Measurements from ENCODE around the gene PLCB4. TPM values are rescaled to one million over a fixed set of nuclear protein-coding genes. Genes with fewer than 3 reads are reported as not detected.

The PLCB4 gene
- polyA plus RNA-seq, 1 donor (not counting 4 experiments of a cell fraction or from before 2014, with no cell fraction given), result 4.1 TPM

- TF ChIP-seq EZH2 (IDR thresholded peaks at IDR 0.05; ENCODE audit: low read length) (no peak), CTCF (optimal IDR thresholded peaks at IDR 0.05 in 1 of 3, IDR thresholded peaks at IDR 0.05 in 1 of 3, conservative IDR thresholded peaks at IDR 0.05 in 1 of 3; ENCODE audit: extremely low read depth in 1 of 3, insufficient read depth in 2 of 3, low read length in 3 of 3) (no peak)
- Histone ChIP-seq H3K27ac (ENCODE audit: control insufficient read depth, insufficient read depth, low read length) (no peak overlapping the region), H3K9me1 (ENCODE audit: control insufficient read depth, extremely low read depth, insufficient read depth, low read length) (no peaks in the 10 kb centered on the region), H2AFZ (ENCODE audit: control insufficient read depth, low read length) (no peak overlapping the region), H3K4me1 (ENCODE audit: control insufficient read depth, extremely low read depth, insufficient read depth, low read length) (no peaks in the 10 kb centered on the region), H3K9ac (ENCODE audit: control insufficient read depth, extremely low read depth, insufficient read depth, low read length) (no peak overlapping the region), H3K9me3 (ENCODE audit: control insufficient read depth, low read depth, low read length) (no peaks in the 10 kb centered on the region), H3K4me2 (ENCODE audit: control insufficient read depth, extremely low read depth, insufficient read depth, low read depth, low read length) (no peak overlapping the region), H3K36me3 (ENCODE audit: control insufficient read depth in 2 of 2, extremely low read depth in 1 of 2, insufficient read depth in 2 of 2, low read length in 2 of 2) (no peaks in the 10 kb centered on the region), H3K79me2 (ENCODE audit: control insufficient read depth, insufficient read depth, low read length) (no peaks in the 10 kb centered on the region), H3K4me3 (ENCODE audit: control insufficient read depth in 2 of 3, extremely low read depth in 1 of 3, insufficient read depth in 2 of 3, low read depth in 1 of 3, low read length in 3 of 3) (no peak overlapping the region), H4K20me1 (ENCODE audit: control insufficient read depth, extremely low read depth, insufficient read depth, low read length) (no peaks in the 10 kb centered on the region), H3K27me3 (ENCODE audit: control insufficient read depth, extremely low read depth, insufficient read depth, low read length) (no peaks in the 10 kb centered on the region)
- dilution Hi-C loops (cut with MboI; ENCODE audit: extremely low pct_ligation_motif_present, low sequenced_read_pairs), result no loop called here
- DNase-seq (ENCODE audit: low read depth, low spot score) (no peak), FAIRE-seq (no peak)
Measured at GRCh38 chr20:9112541-9113515, 43.9 kb downstream of the PLCB4 start.

GRCh38 chr20:9114709-9115108, 45.8 kb downstream of the PLCB4 start:
- Histone ChIP-seq H3K9me3 (ENCODE audit: control insufficient read depth, low read depth, low read length) (no peaks in the 10 kb centered on the region), H3K4me1 (ENCODE audit: control insufficient read depth, extremely low read depth, insufficient read depth, low read length) (no peaks in the 10 kb centered on the region), H3K4me2 (ENCODE audit: control insufficient read depth, extremely low read depth, insufficient read depth, low read depth, low read length) (no peak overlapping the region), H3K27ac (ENCODE audit: control insufficient read depth, insufficient read depth, low read length) (no peak overlapping the region), H2AFZ (ENCODE audit: control insufficient read depth, low read length) (no peak overlapping the region), H3K9ac (ENCODE audit: control insufficient read depth, extremely low read depth, insufficient read depth, low read length) (no peak overlapping the region), H4K20me1 (ENCODE audit: control insufficient read depth, extremely low read depth, insufficient read depth, low read length) (no peaks in the 10 kb centered on the region), H3K4me3 (ENCODE audit: control insufficient read depth in 2 of 3, extremely low read depth in 1 of 3, insufficient read depth in 2 of 3, low read depth in 1 of 3, low read length in 3 of 3) (no peak overlapping the region), H3K9me1 (ENCODE audit: control insufficient read depth, extremely low read depth, insufficient read depth, low read length) (no peaks in the 10 kb centered on the region), H3K36me3 (ENCODE audit: control insufficient read depth in 2 of 2, extremely low read depth in 1 of 2, insufficient read depth in 2 of 2, low read length in 2 of 2) (no peaks in the 10 kb centered on the region), H3K27me3 (ENCODE audit: control insufficient read depth, extremely low read depth, insufficient read depth, low read length) (no peaks in the 10 kb centered on the region), H3K79me2 (ENCODE audit: control insufficient read depth, insufficient read depth, low read length) (no peaks in the 10 kb centered on the region)
- dilution Hi-C loops (cut with MboI; ENCODE audit: extremely low pct_ligation_motif_present, low sequenced_read_pairs), result no loop called here
- TF ChIP-seq CTCF (optimal IDR thresholded peaks at IDR 0.05 in 1 of 3, IDR thresholded peaks at IDR 0.05 in 1 of 3, conservative IDR thresholded peaks at IDR 0.05 in 1 of 3; ENCODE audit: extremely low read depth in 1 of 3, insufficient read depth in 2 of 3, low read length in 3 of 3), result no peak
- TF ChIP-seq EZH2 (IDR thresholded peaks at IDR 0.05; ENCODE audit: low read length), result no peak
- DNase-seq (ENCODE audit: low read depth, low spot score) (no peak), FAIRE-seq (no peak)
